Lower leg skin (tissue), 4 donors: ENCODE measurements around the gene PDLIM3. TPM values are rescaled to one million over a fixed set of nuclear protein-coding genes. Genes with fewer than 3 reads are reported as not detected.
A peak's percentile ranks its signal among the peaks of the same experiment; 100 is the strongest.

Source experiments
- DNase-seq, 2 donors: peaks; one replicate each; pipeline ENCODE4 v3.0.0-alpha.2; 2019; ENCODE audit warnings: low spot score in 2 of 2
- H3K4me3 ChIP-seq: fragments of 200-600 bp; sonication (generic); 2 replicates; pipeline ENCODE4 v1.5.1; 2017; ENCODE audit warnings: mild to moderate bottlenecking, low read depth; ENCODE audit not compliant: poor library complexity, severe bottlenecking
- CTCF ChIP-seq, 3 donors: fragments of 450-650 bp; IDR thresholded peaks; one replicate each; pipeline ENCODE4 v1.5.1; 2016; ENCODE audit warnings: antibody characterized with exemption in 3 of 3, mild to moderate bottlenecking in 3 of 3, moderate library complexity in 2 of 3
- POLR2A ChIP-seq, 2 donors: fragments of 450-650 bp; IDR thresholded peaks; one replicate each; pipeline ENCODE4 v1.6.1; 2016 to 2017; ENCODE audit warnings: antibody characterized with exemption in 2 of 2, mild to moderate bottlenecking in 1 of 2, moderate library complexity in 1 of 2
- WGBS, 2 donors: methylation state at CpG; one replicate each; pipeline ENCODE4 v1.1.5; 2018; 5-methylcytosine and 5-hydroxymethylcytosine counted together
- intact Hi-C: fragments of 100-400 bp; cut with DNase I; formaldehyde crosslinking; loops from one replicate; pipeline ENCODE4 v1.15.0; 2023; ENCODE audit warnings: low total_unique reads
- total RNA-seq, 4 donors: library from RNA; depleted of rRNA; stranded (reverse); fragments of >200 nt; gene quantifications; one replicate each; pipeline ENCODE4 v1.1.0, GENCODE V29; 2016

PDLIM3 gene
- total RNA-seq, 4 donors from 2014 or later, result 10.7 to 25.2 (median 21.2) TPM

DNA sequence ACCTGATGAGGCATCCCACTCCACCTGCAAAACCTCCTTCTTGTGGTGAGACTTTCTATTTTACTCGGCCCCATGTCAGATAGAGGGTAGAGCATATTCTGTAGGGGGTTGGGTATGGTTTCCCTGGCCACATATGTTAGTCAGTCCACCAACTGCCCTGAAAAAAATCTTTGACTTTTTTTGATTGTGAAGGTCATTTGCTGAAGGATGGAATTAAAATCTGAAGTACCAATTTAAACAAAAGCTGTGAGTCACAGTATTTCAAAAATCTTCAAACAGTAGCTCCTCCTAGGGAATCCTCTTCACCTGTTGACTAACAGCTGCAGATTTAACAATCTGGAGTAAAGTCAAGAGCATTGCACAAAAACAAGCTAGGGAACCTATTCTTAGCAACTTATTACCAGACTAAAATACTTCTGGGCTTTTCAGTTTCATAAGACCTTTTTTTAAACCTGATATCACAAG, 55.8 kb downstream of the PDLIM3 start:
- 72 to 83% methylated on average over 1 of the region's 1 CpG for WGBS, 2 donors
- TF ChIP-seq CTCF (IDR thresholded peaks at IDR 0.05) (no peak), POLR2A (IDR thresholded peaks at IDR 0.05) (no peak)
- intact Hi-C loops, result loop anchor here (10.0 kb wide), 1 partner anchor 125 kb away; no protein-coding TSS in a partner anchor
- no peak for DNase-seq
- no peak overlapping the region for H3K4me3 ChIP-seq

DNA sequence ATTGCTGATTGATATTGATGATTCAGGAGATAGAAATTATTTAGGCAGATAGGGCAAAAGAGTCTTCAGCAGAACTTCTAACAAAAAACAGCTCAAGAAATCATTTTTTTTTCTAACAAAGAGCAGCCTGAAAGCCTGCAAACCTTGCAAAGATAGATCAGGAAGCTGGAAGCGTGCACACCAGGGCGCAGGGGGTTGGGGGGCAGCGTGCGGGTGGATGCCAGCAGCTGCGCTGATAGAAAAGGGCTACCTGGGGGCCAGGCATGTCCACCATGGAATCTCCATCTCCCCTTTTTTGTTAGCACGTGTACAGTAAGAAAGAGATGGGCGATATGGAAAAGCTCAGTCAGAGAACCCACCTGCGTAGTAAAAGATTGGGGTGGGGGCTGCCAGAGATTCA, 62.1 kb downstream of the PDLIM3 start:
- H3K4me3 ChIP-seq, result no peak overlapping the region
- DNase-seq, result no peak
- intact Hi-C loops, result loop anchor here (10.0 kb wide), 1 partner anchor 132 kb away; no protein-coding TSS in a partner anchor
- 91 to 96% methylated on average over 8 of the region's 8 CpGs for WGBS, 2 donors
- TF ChIP-seq CTCF (IDR thresholded peaks at IDR 0.05) (no peak), POLR2A (IDR thresholded peaks at IDR 0.05) (no peak)

DNA sequence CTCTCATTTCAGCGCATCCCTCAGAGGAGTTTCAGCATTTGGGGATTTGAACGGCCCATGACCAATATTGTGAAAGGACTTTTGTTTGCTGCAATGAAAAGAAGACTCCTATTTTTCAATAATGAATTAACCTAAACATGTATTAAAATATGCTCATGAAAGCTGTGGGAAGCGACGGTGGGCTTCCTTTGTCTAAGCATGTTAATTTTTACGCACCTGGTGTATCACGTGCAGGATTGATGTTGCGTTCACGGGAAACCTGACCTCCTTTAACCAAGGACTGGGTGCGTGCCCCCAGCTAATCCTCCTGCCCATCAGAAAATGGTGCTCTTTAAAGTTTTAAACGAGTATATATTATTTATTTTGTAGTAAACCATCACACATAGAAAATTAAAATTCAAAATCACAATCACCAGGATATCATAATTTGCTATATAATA, 63.2 kb downstream of the PDLIM3 start:
- TF ChIP-seq CTCF (IDR thresholded peaks at IDR 0.05) (no peak), POLR2A (IDR thresholded peaks at IDR 0.05) (no peak)
- peak overlapping the region; percentile 64 for H3K4me3 ChIP-seq
- intact Hi-C loops, result loop anchor here (10.0 kb wide), 1 partner anchor 133 kb away; no protein-coding TSS in a partner anchor
- no peak for DNase-seq
- WGBS, 2 donors, result 29 to 39% methylated on average over 10 of the region's 10 CpGs

GRCh38 chr4:185471235-185472102, 63.8 kb downstream of the PDLIM3 start, which contains the start of gene CCDC110:
CCDC110 (minus strand) TSS chr4:185471733; CDS start chr4:185471683, 50 bp downstream.
- DNase-seq, result peak; percentile 87 to 99
- TF ChIP-seq CTCF (IDR thresholded peaks at IDR 0.05), result no peak
- TF ChIP-seq POLR2A (IDR thresholded peaks at IDR 0.05), result no peak
- intact Hi-C loops, result loop anchor here (10.0 kb wide), 1 partner anchor 133 kb away; no protein-coding TSS in a partner anchor
- peak within 1 kb of the TSS; percentile 64 for H3K4me3 ChIP-seq
- WGBS, 2 donors, result 1% methylated on average over 17 to 54 of the region's 93 CpGs

DNA sequence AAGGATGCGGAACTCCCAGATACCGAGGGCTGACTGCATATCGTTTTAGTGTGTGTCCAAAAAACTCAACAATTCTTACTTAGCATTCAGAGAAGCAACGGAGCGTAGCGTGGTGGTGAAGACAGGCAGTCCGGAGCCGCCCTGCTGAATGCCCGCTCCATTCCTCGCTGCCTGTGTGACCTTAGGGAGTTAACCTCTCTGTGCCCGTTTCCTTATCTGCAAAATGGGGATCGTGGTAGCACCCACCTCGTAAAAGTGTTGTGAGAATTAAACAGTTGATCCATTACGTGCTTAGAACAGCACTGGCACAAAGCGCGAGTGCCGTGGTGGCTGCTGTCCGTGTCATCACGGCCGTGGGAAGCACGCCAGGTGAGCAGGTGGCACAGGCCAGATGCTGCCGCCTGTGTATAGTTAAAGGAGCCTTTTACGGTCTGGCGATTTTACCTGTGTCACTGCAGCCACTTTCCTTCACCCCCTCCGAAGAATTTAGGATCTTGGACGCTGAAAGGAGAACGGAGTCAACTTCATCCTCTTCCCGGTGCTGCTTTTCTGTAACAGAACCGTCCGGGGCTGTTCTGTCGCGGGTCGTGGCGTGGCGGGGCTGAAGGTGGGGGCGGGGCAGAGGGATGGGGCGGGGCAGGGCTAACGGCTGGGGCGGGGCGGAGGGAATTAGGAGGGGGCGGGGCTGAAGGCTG, 64.7 kb downstream of the PDLIM3 start:
- intact Hi-C loops, result loop anchor here (10.0 kb wide), 1 partner anchor 134 kb away; no protein-coding TSS in a partner anchor
- 1 to 2% methylated on average over 34 to 35 of the region's 41 CpGs for WGBS, 2 donors

More for the DNA sequence above, 64.7 kb downstream of the PDLIM3 start:
- peak; percentile 49 to 94 for DNase-seq
- TF ChIP-seq CTCF (IDR thresholded peaks at IDR 0.05) (no peak), POLR2A (IDR thresholded peaks at IDR 0.05) (no peak)
- H3K4me3 ChIP-seq, result peak overlapping the region; percentile 35
